HEK293T (cell line): ENCODE results near the gene PDCD7.

Experiments used
- BHLHE40 ChIP-seq: fragments of 450-650 bp; IDR thresholded peaks from 2 replicates; pipeline ENCODE4 v1.6.1; 2016; ENCODE audit warnings: mild to moderate bottlenecking, moderate library complexity, borderline replicate concordance
- CTBP1 ChIP-seq: fragments of 450-650 bp; IDR thresholded peaks from 2 replicates; pipeline ENCODE4 v1.6.1; 2016; ENCODE audit warnings: borderline replicate concordance
- FOXK2 ChIP-seq: fragments of 450-650 bp; IDR thresholded peaks from 2 replicates; pipeline ENCODE4 v1.6.1; 2016; ENCODE audit warnings: mild to moderate bottlenecking
- FOXM1 ChIP-seq: fragments of 450-650 bp; IDR thresholded peaks from 2 replicates; pipeline ENCODE4 v1.6.1; 2017; ENCODE audit warnings: mild to moderate bottlenecking, borderline replicate concordance
- L3MBTL2 ChIP-seq: fragments of 450-650 bp; conservative IDR thresholded peaks from 2 replicates; pipeline ENCODE4 v1.6.1; 2016; ENCODE audit warnings: mild to moderate bottlenecking
- LEF1 ChIP-seq: fragments of 450-650 bp; IDR thresholded peaks from 2 replicates; pipeline ENCODE4 v1.6.1; 2017; ENCODE audit warnings: mild to moderate bottlenecking, borderline replicate concordance
- SP1 ChIP-seq: fragments of 450-650 bp; IDR thresholded peaks from 2 replicates; pipeline ENCODE4 v1.6.1; 2017
- SUZ12 ChIP-seq: fragments of 450-650 bp; IDR thresholded peaks from 2 replicates; pipeline ENCODE4 v1.6.1; 2016; ENCODE audit warnings: mild to moderate bottlenecking

DNA sequence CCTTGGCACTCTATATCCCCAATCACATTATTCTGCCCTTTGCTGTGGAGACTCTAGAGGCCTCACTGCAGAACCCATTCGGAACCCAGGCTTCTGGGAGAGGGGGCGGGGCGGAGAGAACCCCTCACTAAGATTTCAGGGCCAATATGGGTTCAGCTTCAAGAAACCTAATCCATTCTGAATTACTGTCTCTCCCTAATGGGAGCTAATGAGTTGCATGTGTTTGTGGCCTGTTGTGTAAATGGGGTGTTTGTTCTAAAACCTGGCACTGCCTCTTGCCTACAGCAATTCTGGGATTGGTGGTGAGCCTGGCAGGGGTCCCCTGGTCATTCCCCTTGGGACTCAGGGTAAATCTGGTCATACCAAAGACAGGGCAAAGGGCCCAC, 65.2 kb downstream of the PDCD7 start:
- TF ChIP-seq SUZ12 (no peak), FOXM1 (no peak), BHLHE40 (no peak), CTBP1 (no peak), SP1 (no peak), LEF1 (no peak), L3MBTL2 (no peak), FOXK2 (no peak)
